Caco-2 (cell line): ENCODE data around the gene PRDM2. TPM values are rescaled to one million over a fixed set of nuclear protein-coding genes. Genes with fewer than 3 reads are reported as not detected.

Experiments
- BruUV-seq: library from RNA; stranded (reverse); fragments of 400-500 nt; replicated peaks from 2 replicates; lab custom pipeline; 2021; lab: Mats Ljungman, UMichigan
- CTCF ChIA-PET: fragments of 300-600 bp; sonication (Branson Sonifier 250); formaldehyde crosslinking; loops from one replicate; lab custom pipeline; 2022; ENCODE audit warnings: antibody characterized with exemption; lab: Charles Lee
- POLR2A ChIA-PET: fragments of 300-600 bp; sonication (Branson Sonifier 250); formaldehyde crosslinking; loops from one replicate; lab custom pipeline; 2022; ENCODE audit warnings: antibody characterized with exemption; lab: Charles Lee
- DNase-seq, 2 experiments: peaks; one replicate each; pipeline versions ENCODE4 v3.0.0 to v3.0.0-alpha.2; 2020 to 2022
- H3K27me3 ChIP-seq: replicated peaks from 2 replicates; pipeline ENCODE4 v1.6.0; 2011; ENCODE audit warnings: low read length; ENCODE audit not compliant: control insufficient read depth, insufficient read depth
- H3K36me3 ChIP-seq: 2 replicates; pipeline ENCODE4 v1.5.1; 2011; ENCODE audit warnings: low read length; ENCODE audit not compliant: control insufficient read depth, insufficient read depth
- H3K4me1 ChIP-seq: fragments of 250-450 bp; sonication (Bioruptor Pico); 2 replicates; pipeline ENCODE4 v1.5.1; 2020; ENCODE audit warnings: mild to moderate bottlenecking
- H3K4me3 ChIP-seq: 2 replicates; pipeline ENCODE4 v1.5.1; 2011; ENCODE audit warnings: low read depth, mild to moderate bottlenecking, control low read depth, low read length
- H3K9me3 ChIP-seq: fragments of 250-450 bp; sonication (Bioruptor Pico); 2 replicates; pipeline ENCODE4 v1.5.1; 2020; ENCODE audit warnings: mild to moderate bottlenecking, moderate library complexity
- H3K27ac Mint-ChIP-seq: one replicate; pipeline ENCODE4 v1.8.0; 2022; ENCODE audit warnings: mixed read lengths; ENCODE audit not compliant: unreplicated experiment
- H3K27me3 Mint-ChIP-seq: one replicate; pipeline ENCODE4 v1.8.0; 2022; ENCODE audit warnings: mixed read lengths; ENCODE audit not compliant: insufficient read depth, unreplicated experiment
- H3K36me3 Mint-ChIP-seq: one replicate; pipeline ENCODE4 v1.8.0; 2022; ENCODE audit warnings: mild to moderate bottlenecking, mixed read lengths; ENCODE audit not compliant: insufficient read depth, unreplicated experiment
- H3K4me1 Mint-ChIP-seq: one replicate; pipeline ENCODE4 v1.8.0; 2022; ENCODE audit warnings: low read depth, mixed read lengths; ENCODE audit not compliant: unreplicated experiment
- H3K4me3 Mint-ChIP-seq: one replicate; pipeline ENCODE4 v1.8.0; 2022; ENCODE audit warnings: mild to moderate bottlenecking, moderate library complexity, mixed read lengths; ENCODE audit not compliant: unreplicated experiment
- H3K9me3 Mint-ChIP-seq: one replicate; pipeline ENCODE4 v1.8.0; 2022; ENCODE audit warnings: mixed read lengths; ENCODE audit not compliant: unreplicated experiment
- intact Hi-C: fragments of 100-400 bp; cut with micrococcal nuclease; formaldehyde crosslinking; loops from one replicate; pipeline ENCODE4 v1.10.0; 2022; ENCODE audit not compliant: unreplicated experiment
- total RNA-seq: library from RNA; stranded (reverse); gene quantifications from 2 replicates; pipeline ENCODE4 v1.2.3, GENCODE V29; 2022
- TF ChIP-seq, protein P1 (sequence below), 2 experiments: fragments of 200-600 bp in 1 of 2; IDR thresholded peaks; 1 replicate in 1 of 2; 2 replicates in 1 of 2; pipeline versions ENCODE4 v1.5.1 to v1.8.0; 2011 to 2022; ENCODE audit warnings: antibody characterized with exemption in 1 of 2, control low read depth in 1 of 2, inconsistent platforms in 1 of 2, low read depth in 1 of 2, low read length in 1 of 2, mild to moderate bottlenecking in 1 of 2, moderate library complexity in 1 of 2; ENCODE audit not compliant: insufficient read depth in 1 of 2, severe bottlenecking in 1 of 2, unreplicated experiment in 1 of 2

Gene PRDM2
- total RNA-seq, 1 experiment from 2014 or later: 32.7 TPM

DNA sequence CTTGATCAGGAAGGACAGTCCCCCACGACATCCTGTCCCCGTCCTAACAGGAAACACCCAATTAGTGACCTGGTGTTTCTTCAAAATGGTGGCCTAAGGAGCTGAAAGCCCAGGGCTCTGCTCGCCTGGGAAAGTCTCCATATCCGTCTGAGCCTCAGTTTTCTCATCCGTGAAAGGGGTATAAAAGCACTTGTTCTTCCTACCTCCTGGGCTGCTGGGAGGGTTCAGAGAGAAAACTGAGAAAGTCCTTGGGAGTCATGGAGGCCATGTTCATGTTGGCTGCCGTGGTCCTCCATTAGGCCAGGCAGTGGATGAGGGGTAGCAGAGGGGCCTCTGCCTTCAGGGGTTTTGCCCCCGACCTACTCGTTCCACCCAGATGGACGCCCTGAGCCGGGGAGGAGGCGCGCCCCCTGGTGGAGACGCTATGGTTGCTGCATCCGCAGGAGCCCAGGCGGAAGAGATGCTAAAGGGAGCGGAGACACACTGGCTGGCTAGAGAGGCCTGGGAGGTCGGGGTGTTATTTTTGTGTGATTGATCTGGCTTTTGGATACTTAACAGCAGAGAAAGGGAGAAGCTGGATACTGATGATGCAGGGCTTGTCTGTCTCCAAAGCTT, 113.5 kb downstream of the PRDM2 start:
- intact Hi-C loops: no loop called here
- no TSS peak for BruUV-seq
- no peak overlapping the region for H3K4me3 ChIP-seq
- POLR2A ChIA-PET: no interaction called here
- Mint-ChIP-seq H3K4me3 (no peak overlapping the region), H3K27me3 (no peaks in the 10 kb centered on the region), H3K4me1 (peaks cover 5% of the 10 kb centered on the region), H3K9me3 (no peaks in the 10 kb centered on the region), H3K36me3 (no peaks in the 10 kb centered on the region), H3K27ac (no peak overlapping the region)
- CTCF ChIA-PET: interaction anchor here (0.5 kb wide), 1 partner anchor 61 kb away, joined by 3 read pairs; no protein-coding TSS in a partner anchor
- no peaks in the 10 kb centered on the region for H3K27me3 ChIP-seq
- H3K9me3 ChIP-seq: no peaks in the 10 kb centered on the region
- H3K4me1 ChIP-seq: peaks cover 5% of the 10 kb centered on the region
- TF ChIP-seq, protein P1, sequence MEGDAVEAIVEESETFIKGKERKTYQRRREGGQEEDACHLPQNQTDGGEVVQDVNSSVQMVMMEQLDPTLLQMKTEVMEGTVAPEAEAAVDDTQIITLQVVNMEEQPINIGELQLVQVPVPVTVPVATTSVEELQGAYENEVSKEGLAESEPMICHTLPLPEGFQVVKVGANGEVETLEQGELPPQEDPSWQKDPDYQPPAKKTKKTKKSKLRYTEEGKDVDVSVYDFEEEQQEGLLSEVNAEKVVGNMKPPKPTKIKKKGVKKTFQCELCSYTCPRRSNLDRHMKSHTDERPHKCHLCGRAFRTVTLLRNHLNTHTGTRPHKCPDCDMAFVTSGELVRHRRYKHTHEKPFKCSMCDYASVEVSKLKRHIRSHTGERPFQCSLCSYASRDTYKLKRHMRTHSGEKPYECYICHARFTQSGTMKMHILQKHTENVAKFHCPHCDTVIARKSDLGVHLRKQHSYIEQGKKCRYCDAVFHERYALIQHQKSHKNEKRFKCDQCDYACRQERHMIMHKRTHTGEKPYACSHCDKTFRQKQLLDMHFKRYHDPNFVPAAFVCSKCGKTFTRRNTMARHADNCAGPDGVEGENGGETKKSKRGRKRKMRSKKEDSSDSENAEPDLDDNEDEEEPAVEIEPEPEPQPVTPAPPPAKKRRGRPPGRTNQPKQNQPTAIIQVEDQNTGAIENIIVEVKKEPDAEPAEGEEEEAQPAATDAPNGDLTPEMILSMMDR (IDR thresholded peaks at IDR 0.05; ENCODE audit: insufficient read depth in 1 of 2, low read depth in 1 of 2, low read length in 1 of 2, severe bottlenecking in 1 of 2, unreplicated experiment in 1 of 2): no peak
- no peak for DNase-seq
- H3K36me3 ChIP-seq: no peaks in the 10 kb centered on the region

DNA sequence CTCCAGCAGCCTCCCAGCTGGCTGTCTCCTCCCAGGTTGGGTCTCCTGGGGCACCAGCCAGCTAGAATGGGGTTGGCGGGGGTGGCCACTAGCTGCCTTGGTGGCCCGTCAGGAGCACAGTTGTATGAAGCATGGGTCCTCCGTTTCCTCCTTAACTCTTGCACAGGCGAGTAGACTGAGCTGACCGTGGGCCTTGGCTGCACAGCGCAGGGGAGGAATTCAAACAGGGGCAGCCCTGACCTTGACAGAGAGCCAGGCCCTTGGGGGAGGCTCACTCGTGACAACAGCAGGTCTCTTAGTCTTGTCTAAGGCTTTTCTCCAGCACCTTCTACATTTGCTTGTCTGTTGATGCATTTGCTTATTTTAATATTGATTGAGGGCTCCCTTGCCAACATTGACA, 114.1 kb downstream of the PRDM2 start:
- Histone ChIP-seq H3K4me3 (no peak overlapping the region), H3K36me3 (no peaks in the 10 kb centered on the region), H3K9me3 (no peaks in the 10 kb centered on the region), H3K27me3 (no peaks in the 10 kb centered on the region), H3K4me1 (peaks cover 5% of the 10 kb centered on the region)
- DNase-seq: no peak
- BruUV-seq: no TSS peak
- peaks cover 4% of the 10 kb centered on the region for H3K4me1 Mint-ChIP-seq
- no peaks in the 10 kb centered on the region for H3K36me3 Mint-ChIP-seq
- H3K9me3 Mint-ChIP-seq: no peaks in the 10 kb centered on the region
- intact Hi-C loops: no loop called here
- no peak overlapping the region for H3K27ac Mint-ChIP-seq
- CTCF ChIA-PET: no interaction called here
- TF ChIP-seq, protein P1 (IDR thresholded peaks at IDR 0.05; ENCODE audit: insufficient read depth in 1 of 2, low read depth in 1 of 2, low read length in 1 of 2, severe bottlenecking in 1 of 2, unreplicated experiment in 1 of 2): no peak
- no peak overlapping the region for H3K4me3 Mint-ChIP-seq
- no peaks in the 10 kb centered on the region for H3K27me3 Mint-ChIP-seq
- POLR2A ChIA-PET: no interaction called here

DNA sequence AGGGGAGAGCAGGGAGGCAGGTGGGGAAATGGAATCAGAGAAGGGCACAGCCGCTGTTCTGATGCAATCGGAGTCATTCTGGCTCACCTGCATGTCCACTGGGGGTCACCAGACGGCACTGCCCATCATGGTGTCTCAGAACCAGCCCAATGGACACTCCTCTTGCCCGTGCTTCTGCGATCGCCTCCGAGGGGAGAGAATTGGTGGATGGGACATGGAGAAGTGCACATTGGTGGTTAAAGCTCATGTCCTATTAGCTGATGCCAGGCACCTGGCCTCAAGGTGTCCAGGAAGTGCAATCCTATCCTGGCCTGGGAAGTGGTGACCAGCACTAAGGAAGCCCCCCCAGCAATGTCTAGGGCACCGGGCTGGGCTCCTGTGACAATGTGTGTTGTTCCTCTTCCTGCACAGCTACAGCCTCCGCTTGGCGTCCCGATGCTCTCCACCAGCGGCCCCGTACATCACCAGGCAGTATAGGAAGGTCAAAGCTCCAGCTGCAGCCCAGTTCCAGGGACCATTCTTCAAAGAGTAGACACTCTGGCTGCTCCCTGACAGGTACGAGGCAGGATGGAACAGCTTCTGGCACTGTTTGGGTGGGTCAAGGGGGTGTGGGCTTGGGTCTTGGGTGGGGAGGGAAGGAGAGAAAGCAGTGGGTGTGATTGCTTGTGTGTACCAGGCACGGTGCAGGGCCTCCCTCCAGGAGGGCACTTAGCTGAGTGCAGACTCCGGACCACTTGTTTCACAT, 116.2 kb downstream of the PRDM2 start:
- ChIA-PET CTCF (no interaction called here), POLR2A (interaction anchor here (0.6 kb wide), 1 partner anchor 59 kb away, joined by 4 read pairs; no protein-coding TSS in a partner anchor)
- no peaks in the 10 kb centered on the region for H3K9me3 Mint-ChIP-seq
- H3K27me3 Mint-ChIP-seq: no peaks in the 10 kb centered on the region
- TF ChIP-seq, protein P1 (IDR thresholded peaks at IDR 0.05; ENCODE audit: insufficient read depth in 1 of 2, low read depth in 1 of 2, low read length in 1 of 2, severe bottlenecking in 1 of 2, unreplicated experiment in 1 of 2): no peak
- no peak overlapping the region for H3K4me3 Mint-ChIP-seq
- H3K4me3 ChIP-seq: no peak overlapping the region
- no TSS peak for BruUV-seq
- intact Hi-C loops: no loop called here
- no peaks in the 10 kb centered on the region for H3K4me1 Mint-ChIP-seq
- H3K9me3 ChIP-seq: no peaks in the 10 kb centered on the region
- no peak overlapping the region for H3K27ac Mint-ChIP-seq
- peaks cover 5% of the 10 kb centered on the region for H3K4me1 ChIP-seq
- H3K36me3 ChIP-seq: no peaks in the 10 kb centered on the region
- H3K36me3 Mint-ChIP-seq: no peaks in the 10 kb centered on the region
- no peak for DNase-seq
- no peaks in the 10 kb centered on the region for H3K27me3 ChIP-seq
